C4-2B (cell line): Measurements from ENCODE around the gene MLLT3.

Experiments
- CTCF ChIP-seq: fragments of 450-650 bp; conservative IDR thresholded peaks from 2 replicates; pipeline ENCODE4 v1.5.1; 2017; ENCODE audit warnings: mild to moderate bottlenecking
- ZFX ChIP-seq: fragments of 450-650 bp; IDR thresholded peaks from 2 replicates; pipeline ENCODE4 v1.6.1; 2017

DNA sequence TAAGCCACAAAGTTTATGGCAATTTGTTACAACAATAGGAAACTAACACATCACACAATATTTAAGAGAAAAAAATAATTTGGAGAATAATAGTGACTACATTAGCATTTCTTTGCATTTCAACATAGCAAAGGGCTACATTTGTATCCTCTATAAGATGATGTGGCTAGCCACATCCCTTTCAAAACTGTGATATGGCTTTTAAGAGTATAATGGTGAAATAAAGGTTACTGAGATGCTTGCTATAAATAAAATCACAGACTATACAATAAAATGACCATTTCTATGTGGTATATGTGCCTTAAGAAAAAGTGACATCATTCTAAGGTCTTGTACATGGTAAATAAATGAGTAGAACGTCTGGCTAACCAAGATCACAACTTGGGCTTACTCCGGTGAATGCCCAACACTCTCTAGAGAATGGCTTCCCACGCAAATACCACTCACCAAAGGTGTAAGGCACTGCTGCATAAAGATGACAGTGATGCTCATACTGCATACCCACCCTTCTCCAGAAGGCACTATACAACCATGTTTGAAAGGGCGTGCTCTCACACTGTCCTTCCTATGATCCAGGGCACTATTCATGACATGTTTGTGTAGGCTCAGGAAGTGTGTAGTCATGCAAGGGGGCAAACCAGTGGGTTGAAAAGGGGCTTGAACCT, 286.5 kb downstream of the MLLT3 start:
- no peak for TF ChIP-seq CTCF
- no peak for TF ChIP-seq ZFX
